ENCODE data around the gene PTPRCAP.

Gene PTPRCAP

DNA sequence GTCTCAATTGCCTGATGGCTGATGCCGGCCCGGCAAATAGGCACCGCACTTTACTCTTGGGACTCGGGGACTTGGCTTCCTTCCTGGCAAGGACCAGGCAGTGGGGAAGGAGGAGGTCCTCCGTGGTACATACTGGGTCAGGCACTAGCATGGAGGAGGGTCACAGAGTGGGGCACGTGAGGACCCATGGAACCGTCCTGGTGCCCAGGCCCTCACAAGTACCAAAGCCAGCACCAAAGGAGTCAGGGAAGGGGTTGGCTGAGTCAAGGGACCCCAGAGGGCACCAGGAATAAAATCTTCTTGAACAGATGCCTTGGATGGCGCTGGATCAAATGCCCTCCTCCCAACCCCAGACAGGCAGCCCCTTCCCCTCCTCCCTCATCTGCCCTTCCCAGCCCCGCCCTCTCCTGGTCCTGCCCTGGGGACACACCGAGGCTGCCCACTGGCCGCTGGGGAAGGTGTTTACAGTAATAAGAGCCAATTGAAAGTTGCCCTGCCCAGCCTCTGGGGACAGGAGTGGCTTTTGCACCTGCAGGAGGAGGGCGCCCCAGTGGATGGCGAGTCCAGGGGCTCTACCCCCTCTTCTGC, 27.6 kb downstream of the PTPRCAP start:
- no peaks in the 10 kb centered on the region for H3K9me3 ChIP-seq (ENCODE audit: low read depth, low read length)
- H3K27ac ChIP-seq: no peak overlapping the region
- TF ChIP-seq FOXP2 (optimal IDR thresholded peaks at IDR 0.05; ENCODE audit: control extremely low read depth, extremely low read length, insufficient read depth) (no peak), EZH2 (IDR thresholded peaks at IDR 0.05) (no peak), POLR2AphosphoS5 (IDR thresholded peaks at IDR 0.05; ENCODE audit: borderline replicate concordance, low read depth, low read length) (no peak)
- no peak for DNase-seq (ENCODE audit: low read depth, low spot score)
- no peak overlapping the region for H3K4me3 ChIP-seq
- H3K9ac ChIP-seq (ENCODE audit: insufficient read length): no peak overlapping the region
- no peaks in the 10 kb centered on the region for H3K36me3 ChIP-seq (ENCODE audit: insufficient read depth, low read length)

DNA sequence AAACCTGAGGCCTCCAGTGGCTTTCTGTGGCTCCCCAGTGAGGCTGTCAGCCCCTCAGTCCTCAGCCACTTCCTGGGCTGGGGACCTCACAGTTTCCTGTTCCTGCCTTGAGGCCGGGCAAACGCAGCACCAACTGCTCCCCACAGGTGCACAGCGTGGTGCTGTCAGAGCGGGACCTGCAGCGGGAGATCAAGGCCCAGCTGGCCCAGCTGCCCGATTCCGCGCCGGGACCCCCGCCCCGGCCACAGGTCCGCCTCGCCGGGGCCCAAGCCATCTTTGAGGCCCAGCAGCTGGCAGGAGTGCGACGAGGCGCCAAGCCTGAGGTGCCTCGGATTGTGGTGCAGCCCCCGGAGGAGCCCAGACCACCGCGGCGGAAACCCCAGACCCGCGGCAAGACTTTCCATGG, 28.2 kb downstream of the PTPRCAP start:
- no peak for DNase-seq (ENCODE audit: low read depth, low spot score)
- H3K9me3 ChIP-seq (ENCODE audit: low read depth, low read length): no peaks in the 10 kb centered on the region
- TF ChIP-seq FOXP2 (optimal IDR thresholded peaks at IDR 0.05; ENCODE audit: control extremely low read depth, extremely low read length, insufficient read depth) (no peak), EZH2 (IDR thresholded peaks at IDR 0.05) (no peak), POLR2AphosphoS5 (IDR thresholded peaks at IDR 0.05; ENCODE audit: borderline replicate concordance, low read depth, low read length) (no peak)
- H3K36me3 ChIP-seq (ENCODE audit: insufficient read depth, low read length): no peaks in the 10 kb centered on the region
- no peak overlapping the region for H3K27ac ChIP-seq
- no peak overlapping the region for H3K9ac ChIP-seq (ENCODE audit: insufficient read length)
- no peak overlapping the region for H3K4me3 ChIP-seq

GRCh38 chr11:67408437-67409200, 28.9 kb downstream of the PTPRCAP start:
- H3K4me3 ChIP-seq: no peak overlapping the region
- H3K27ac ChIP-seq: no peak overlapping the region
- no peak for DNase-seq (ENCODE audit: low read depth, low spot score)

GRCh38 chr11:67407688-67408163, 29.8 kb downstream of the PTPRCAP start:
- Histone ChIP-seq H3K9ac (ENCODE audit: insufficient read length) (no peak overlapping the region), H3K36me3 (ENCODE audit: insufficient read depth, low read length) (no peaks in the 10 kb centered on the region), H3K4me3 (no peak overlapping the region), H3K27ac (no peak overlapping the region), H3K9me3 (ENCODE audit: low read depth, low read length) (no peaks in the 10 kb centered on the region)
- no peak for DNase-seq (ENCODE audit: low read depth, low spot score)
- TF ChIP-seq POLR2AphosphoS5 (IDR thresholded peaks at IDR 0.05; ENCODE audit: borderline replicate concordance, low read depth, low read length) (no peak), FOXP2 (optimal IDR thresholded peaks at IDR 0.05; ENCODE audit: control extremely low read depth, extremely low read length, insufficient read depth) (no peak), EZH2 (IDR thresholded peaks at IDR 0.05) (no peak)

More at GRCh38 chr11:67408437-67409200, 28.9 kb downstream of the PTPRCAP start:
- Histone ChIP-seq H3K9ac (ENCODE audit: insufficient read length) (no peak overlapping the region), H3K9me3 (ENCODE audit: low read depth, low read length) (no peaks in the 10 kb centered on the region), H3K36me3 (ENCODE audit: insufficient read depth, low read length) (no peaks in the 10 kb centered on the region)
- TF ChIP-seq POLR2AphosphoS5 (IDR thresholded peaks at IDR 0.05; ENCODE audit: borderline replicate concordance, low read depth, low read length) (no peak), EZH2 (IDR thresholded peaks at IDR 0.05) (no peak), FOXP2 (optimal IDR thresholded peaks at IDR 0.05; ENCODE audit: control extremely low read depth, extremely low read length, insufficient read depth) (no peak)

- DNase-seq (ENCODE audit: low read depth, low spot score): no peak
- TF ChIP-seq EZH2 (IDR thresholded peaks at IDR 0.05) (no peak), FOXP2 (optimal IDR thresholded peaks at IDR 0.05; ENCODE audit: control extremely low read depth, extremely low read length, insufficient read depth) (no peak), POLR2AphosphoS5 (IDR thresholded peaks at IDR 0.05; ENCODE audit: borderline replicate concordance, low read depth, low read length) (no peak)
- Histone ChIP-seq H3K36me3 (ENCODE audit: insufficient read depth, low read length) (no peaks in the 10 kb centered on the region), H3K9ac (ENCODE audit: insufficient read length) (no peak overlapping the region), H3K9me3 (ENCODE audit: low read depth, low read length) (no peaks in the 10 kb centered on the region), H3K4me3 (no peak overlapping the region), H3K27ac (no peak overlapping the region)
Observed at GRCh38 chr11:67406969-67407687, 30.4 kb downstream of the PTPRCAP start.

DNA sequence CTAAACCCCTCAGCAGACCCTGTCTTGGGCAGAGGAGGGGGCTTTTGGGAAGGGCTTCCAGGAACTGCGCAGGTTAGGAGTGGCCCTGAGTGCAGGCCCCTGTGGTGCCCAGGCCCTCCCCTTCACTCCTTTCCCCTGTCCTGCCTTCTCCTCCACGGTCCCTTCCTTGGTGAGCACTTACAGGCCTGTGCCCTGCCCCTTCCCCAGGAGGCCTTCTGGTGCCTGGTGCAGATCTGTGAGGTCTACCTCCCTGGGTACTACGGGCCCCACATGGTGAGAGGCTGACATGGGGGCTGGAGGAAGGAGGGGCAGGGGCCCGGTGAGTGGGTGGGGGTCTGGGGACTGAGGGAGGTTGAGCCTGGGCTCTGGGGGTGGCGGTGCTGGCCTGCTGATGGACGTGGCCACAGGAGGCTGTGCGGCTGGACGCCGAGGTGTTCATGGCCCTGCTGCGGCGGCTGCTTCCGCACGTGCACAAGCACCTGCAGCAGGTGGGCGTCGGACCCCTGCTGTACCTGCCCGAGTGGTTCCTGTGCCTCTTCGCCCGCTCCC, 31.0 kb downstream of the PTPRCAP start:
- no peaks in the 10 kb centered on the region for H3K36me3 ChIP-seq (ENCODE audit: insufficient read depth, low read length)
- H3K9ac ChIP-seq (ENCODE audit: insufficient read length): no peak overlapping the region
- DNase-seq (ENCODE audit: low read depth, low spot score): no peak
- no peak for TF ChIP-seq POLR2AphosphoS5 (IDR thresholded peaks at IDR 0.05; ENCODE audit: borderline replicate concordance, low read depth, low read length)
- TF ChIP-seq FOXP2 (optimal IDR thresholded peaks at IDR 0.05; ENCODE audit: control extremely low read depth, extremely low read length, insufficient read depth): no peak
- TF ChIP-seq EZH2 (IDR thresholded peaks at IDR 0.05): no peak
- H3K9me3 ChIP-seq (ENCODE audit: low read depth, low read length): no peaks in the 10 kb centered on the region
- H3K27ac ChIP-seq: no peak overlapping the region
- H3K4me3 ChIP-seq: no peak overlapping the region

GRCh38 chr11:67405688-67406339, 31.7 kb downstream of the PTPRCAP start:
- TF ChIP-seq POLR2AphosphoS5 (IDR thresholded peaks at IDR 0.05; ENCODE audit: borderline replicate concordance, low read depth, low read length) (no peak), FOXP2 (optimal IDR thresholded peaks at IDR 0.05; ENCODE audit: control extremely low read depth, extremely low read length, insufficient read depth) (no peak), EZH2 (IDR thresholded peaks at IDR 0.05) (no peak)
- Histone ChIP-seq H3K36me3 (ENCODE audit: insufficient read depth, low read length) (no peaks in the 10 kb centered on the region), H3K9me3 (ENCODE audit: low read depth, low read length) (no peaks in the 10 kb centered on the region), H3K27ac (no peak overlapping the region), H3K9ac (ENCODE audit: insufficient read length) (no peak overlapping the region), H3K4me3 (no peak overlapping the region)
- no peak for DNase-seq (ENCODE audit: low read depth, low spot score)

Measured in SK-N-MC (cell line).